ENCODE results near the gene SLC1A5.

- TF ChIP-seq NFYB (CRISPR knock-in tag; conservative IDR thresholded peaks at IDR 0.05; ENCODE audit: low read depth) (no peak), CTCF (IDR thresholded peaks at IDR 0.05) (no peak)
These were observed 3.1 kb downstream of the SLC1A5 start for GRCh38 chr19:46785054-46785979.
